HCT116 (cell line): ENCODE measurements around the gene CDKN2B-AS1. TPM values are rescaled to one million over a fixed set of nuclear protein-coding genes. Genes with fewer than 3 reads are reported as not detected.

Experiments
- ATAC-seq: fragments of 200-7000 bp; cut with Tn5 transposase; 2 replicates; pipeline ENCODE4 v1.9.1; 2020; ENCODE audit warnings: mild to moderate bottlenecking, moderate library complexity
- BruUV-seq: library from RNA; stranded (reverse); fragments of 400-500 nt; replicated peaks from 2 replicates; lab custom pipeline; 2021; lab: Mats Ljungman, UMichigan
- CTCF ChIA-PET: fragments of 300-600 bp; sonication (Branson Sonifier 250); formaldehyde crosslinking; loops from one replicate; lab custom pipeline; 2021; ENCODE audit warnings: antibody characterized with exemption; lab: Charles Lee
- POLR2A ChIA-PET: fragments of 300-600, 350-600 bp; sonication (Branson Sonifier 250); formaldehyde crosslinking; loops from one replicate; lab custom pipeline; 2021; ENCODE audit warnings: antibody characterized with exemption; lab: Charles Lee
- RAD21 ChIA-PET, 2 experiments: fragments of 300-600 bp; sonication (Branson Sonifier 250); formaldehyde crosslinking; loops; one replicate each; lab custom pipeline; 2023; ENCODE audit warnings: low total read pairs in 2 of 2; ENCODE audit not compliant: uncharacterized antibody in 2 of 2, unreplicated experiment in 2 of 2, low non-redundant PET in 1 of 2; lab: Charles Lee
- DNase-seq: peaks from one replicate; pipeline ENCODE4 v3.0.0-alpha.2; 2010; ENCODE audit warnings: low read depth, low spot score
- H2AFZ ChIP-seq: fragments of 200-600 bp; shearing (Covaris generic), sonication (generic); 2 replicates; pipeline ENCODE4 v1.6.1; 2017; ENCODE audit warnings: low read depth, mixed run types, mixed read lengths, antibody characterized with exemption, low read length; ENCODE audit not compliant: poor library complexity, severe bottlenecking
- H3K27ac ChIP-seq: 2 replicates; pipeline ENCODE4 v1.5.1; 2012; ENCODE audit warnings: low read depth, low read length
- H3K27me3 ChIP-seq: fragments of 200-600 bp; sonication (generic); 2 replicates; pipeline ENCODE4 v1.6.1; 2016; ENCODE audit warnings: mixed run types, low read length, mixed read lengths; ENCODE audit not compliant: insufficient read depth
- H3K36me3 ChIP-seq, 2 experiments: fragments of 200-500 bp in 1 of 2; fragments of 200-600 bp in 1 of 2; sonication (Bioruptor generic) in 1 of 2; sonication (generic) in 1 of 2; 2 replicates each; pipeline versions ENCODE4 v1.5.1 to v1.6.1; 2014 to 2016; ENCODE audit warnings: low read length in 2 of 2, inconsistent platforms in 1 of 2, mixed read lengths in 1 of 2, mixed run types in 1 of 2; ENCODE audit not compliant: insufficient read depth in 2 of 2, control insufficient read depth in 1 of 2
- H3K4me1 ChIP-seq, 2 experiments: fragments of 200-600 bp in 1 of 2; sonication (generic) in 1 of 2; 2 replicates each; pipeline versions ENCODE4 v1.5.1 to v1.6.1; 2012 to 2017; ENCODE audit warnings: low read length in 2 of 2, inconsistent platforms in 1 of 2, mild to moderate bottlenecking in 1 of 2, mixed read lengths in 1 of 2, mixed run types in 1 of 2, moderate library complexity in 1 of 2; ENCODE audit not compliant: insufficient read depth in 2 of 2, control insufficient read depth in 1 of 2
- H3K4me2 ChIP-seq: fragments of 200-600 bp; sonication (generic); 2 replicates; pipeline ENCODE4 v1.6.1; 2017; ENCODE audit warnings: mixed run types, low read length, mixed read lengths
- H3K4me3 ChIP-seq, 2 experiments: fragments of 200-600 bp in 1 of 2; sonication (generic) in 1 of 2; replicated peaks in 1 of 2; 2 replicates each; pipeline ENCODE4 v1.5.1; 2011 to 2016; ENCODE audit warnings: low read length in 2 of 2, control low read depth in 1 of 2, low read depth in 1 of 2, mild to moderate bottlenecking in 1 of 2, mixed read lengths in 1 of 2, mixed run types in 1 of 2
- H3K79me2 ChIP-seq: fragments of 200-600 bp; sonication (generic); 2 replicates; pipeline ENCODE4 v1.6.1; 2017; ENCODE audit warnings: mild to moderate bottlenecking, mixed run types, low read length, moderate library complexity, mixed read lengths; ENCODE audit not compliant: insufficient read depth
- H3K9ac ChIP-seq: fragments of 200-600 bp; sonication (generic); 2 replicates; pipeline ENCODE4 v1.6.1; 2016; ENCODE audit warnings: low read length, mixed read lengths
- H3K9me2 ChIP-seq: fragments of 200-600 bp; sonication (generic), shearing (Covaris generic); 2 replicates; pipeline ENCODE4 v1.6.1; 2017; ENCODE audit warnings: mixed run types, mild to moderate bottlenecking, moderate library complexity; ENCODE audit not compliant: insufficient read depth
- H3K9me3 ChIP-seq, 2 experiments: fragments of 200-500 bp in 1 of 2; fragments of 200-600 bp in 1 of 2; sonication (Bioruptor generic) in 1 of 2; sonication (generic) in 1 of 2; 2 replicates each; pipeline ENCODE4 v1.6.1; 2014 to 2017; ENCODE audit warnings: low read length in 2 of 2, mixed read lengths in 2 of 2, inconsistent platforms in 1 of 2, low read depth in 1 of 2, mild to moderate bottlenecking in 1 of 2, mixed run types in 1 of 2, moderate library complexity in 1 of 2; ENCODE audit not compliant: control insufficient read depth in 1 of 2, insufficient read depth in 1 of 2
- H4K20me1 ChIP-seq: fragments of 200-600 bp; sonication (generic), shearing (Covaris generic); 2 replicates; pipeline ENCODE4 v1.6.1; 2017; ENCODE audit warnings: mixed run types, mild to moderate bottlenecking, moderate library complexity; ENCODE audit not compliant: insufficient read depth
- CTCF ChIP-seq, 3 experiments: fragments of 200-600 bp in 1 of 3; sonication (generic) in 1 of 3; IDR thresholded peaks in 2 of 3; conservative IDR thresholded peaks in 1 of 3; 2 replicates each; pipeline ENCODE4 v1.5.1; 2012 to 2017; ENCODE audit warnings: low read depth in 2 of 3, low read length in 2 of 3, antibody characterized with exemption in 1 of 3, borderline replicate concordance in 1 of 3, control low read depth in 1 of 3, mild to moderate bottlenecking in 1 of 3, mixed read lengths in 1 of 3, mixed run types in 1 of 3, moderate library complexity in 1 of 3; ENCODE audit not compliant: insufficient read depth in 1 of 3
- RAD21 ChIP-seq: IDR thresholded peaks from 2 replicates; pipeline ENCODE4 v1.6.1; 2012; ENCODE audit warnings: low read depth, mild to moderate bottlenecking
- TCF7L2 ChIP-seq: IDR thresholded peaks from 2 replicates; pipeline ENCODE4 v1.7.0; 2011; ENCODE audit warnings: borderline replicate concordance, inconsistent platforms; ENCODE audit not compliant: insufficient read depth, insufficient read length; ENCODE audit errors: extremely low read depth
- ZFX ChIP-seq: fragments of 450-650 bp; IDR thresholded peaks from 2 replicates; pipeline ENCODE4 v1.6.1; 2017
- intact Hi-C: fragments of 100-400 bp; cut with micrococcal nuclease; formaldehyde crosslinking; loops from 2 replicates; pipeline ENCODE4 v1.10.0; 2022
- total RNA-seq: library from RNA; stranded (reverse); gene quantifications from one replicate; pipeline ENCODE4 v1.2.1, GENCODE V29; 2021; ENCODE audit not compliant: unreplicated experiment

CDKN2B-AS1 gene
- total RNA-seq, 1 experiment from 2014 or later: 1.7 TPM

GRCh38 chr9:22037954-22038690, 43.5 kb downstream of the CDKN2B-AS1 start:
- Histone ChIP-seq H3K27me3 (no peaks in the 10 kb centered on the region), H3K4me3 (no peak overlapping the region), H3K27ac (no peak overlapping the region), H3K4me1 (peaks cover 11 to 17% of the 10 kb centered on the region in 2 experiments), H3K9me2 (no peaks in the 10 kb centered on the region), H3K9ac (no peak overlapping the region), H4K20me1 (no peaks in the 10 kb centered on the region), H3K79me2 (no peaks in the 10 kb centered on the region), H3K9me3 (no peaks in the 10 kb centered on the region), H2AFZ (no peak overlapping the region), H3K36me3 (no peaks in the 10 kb centered on the region), H3K4me2 (no peak overlapping the region)
- POLR2A ChIA-PET: interaction anchor here (1.2 to 1.6 kb wide), 3 partner anchors 9 to 29 kb away, joined by 3 to 9 read pairs (median 3); partner anchors contain the start of gene CDKN2B
- CTCF ChIA-PET: interaction anchor here (0.6 to 3.4 kb wide), 11 partner anchors 10 to 228 kb away, joined by 3 to 17 read pairs (median 3); partner anchors contain the start of genes CDKN2A, CDKN2B and CDKN2B-AS1
- DNase-seq (peak; percentile 33), ATAC-seq (peak; percentile 57; the same call in 1 of the 2 replicates)
- intact Hi-C loops: loop anchor here (1.0 kb wide), 1 partner anchor 225 kb away; no protein-coding TSS in a partner anchor
- RAD21 ChIA-PET: no interaction called here
- no TSS peak for BruUV-seq
- TF ChIP-seq ZFX (no peak), RAD21 (peak; percentile 76), TCF7L2 (no peak), CTCF (IDR thresholded peaks at IDR 0.05 in 2 of 3, conservative IDR thresholded peaks at IDR 0.05 in 1 of 3; ENCODE audit: borderline replicate concordance in 1 of 3, insufficient read depth in 1 of 3, low read depth in 2 of 3, low read length in 2 of 3) (peak; percentile 48 to 60 (median 55); a peak in 4 of 6 replicates)
